NCI-H1694 (cell line): Measurements from ENCODE around the gene FRMD3.

Source experiments
- DNase-seq: peaks from one replicate; lab custom pipeline; 2025; lab: John Stamatoyannopoulos, UW

Gene FRMD3

DNA sequence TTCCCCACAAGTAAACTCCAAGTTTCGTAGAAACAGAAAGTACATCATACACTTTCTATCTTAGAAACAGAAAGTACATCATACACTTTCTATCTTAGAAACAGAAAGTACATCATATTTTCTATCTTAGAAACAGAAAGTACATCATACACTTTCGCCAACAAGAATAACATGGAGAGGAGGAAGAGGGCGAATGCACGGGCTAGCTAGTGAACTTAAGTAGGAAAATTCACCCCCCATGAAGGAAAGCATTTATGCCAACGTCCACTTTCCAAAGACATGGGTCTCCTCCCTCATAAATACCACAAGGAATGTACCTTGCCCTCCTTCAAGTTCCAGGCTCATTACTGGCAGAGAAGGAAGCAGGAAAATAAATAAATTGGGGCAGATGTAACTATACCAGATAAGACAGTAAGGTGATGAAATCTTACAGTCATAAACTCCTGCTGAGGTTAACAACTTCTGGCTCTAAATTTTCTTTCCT, 64.7 kb downstream of the FRMD3 start:
- no peak for DNase-seq

DNA sequence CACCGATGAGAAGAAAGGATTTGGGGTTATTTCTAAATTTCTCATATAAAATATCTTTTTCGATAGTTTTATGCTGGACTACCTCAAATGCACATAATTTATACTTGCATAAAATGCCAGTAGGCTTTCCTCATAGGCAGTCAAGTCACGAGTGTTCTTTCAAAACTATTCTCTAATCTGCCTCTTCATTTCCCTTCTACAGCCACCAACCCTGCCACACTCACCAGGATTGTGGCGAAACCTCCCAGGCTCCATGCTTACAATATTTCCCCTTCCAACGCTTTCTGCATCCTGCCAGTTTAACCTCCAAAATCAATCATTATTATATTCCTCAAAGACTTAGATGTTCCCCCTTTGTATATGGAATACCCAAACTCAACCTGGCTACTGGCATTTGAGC, 65.4 kb downstream of the FRMD3 start:
- no peak for DNase-seq

DNA sequence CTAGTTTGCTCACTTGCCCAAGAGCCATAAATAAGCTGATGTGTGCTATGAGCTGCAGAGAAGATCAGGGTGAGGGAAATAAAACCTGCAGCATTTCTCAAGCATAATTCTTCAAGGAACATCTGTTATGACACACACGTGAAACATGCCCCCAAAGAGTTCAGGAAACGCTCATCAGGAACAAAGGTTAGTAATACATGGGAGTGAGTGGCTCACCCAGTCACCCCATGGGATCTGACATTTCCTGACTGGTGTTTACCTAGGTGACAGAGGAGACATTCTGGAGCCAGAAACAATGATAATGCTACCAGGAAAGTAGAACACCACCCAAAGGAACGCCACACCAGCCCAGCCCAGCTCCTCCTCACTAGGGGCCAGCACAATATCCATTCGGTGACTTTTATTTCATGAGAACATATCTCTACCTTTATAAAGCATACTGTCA, 66.0 kb downstream of the FRMD3 start:
- DNase-seq = no peak

DNA sequence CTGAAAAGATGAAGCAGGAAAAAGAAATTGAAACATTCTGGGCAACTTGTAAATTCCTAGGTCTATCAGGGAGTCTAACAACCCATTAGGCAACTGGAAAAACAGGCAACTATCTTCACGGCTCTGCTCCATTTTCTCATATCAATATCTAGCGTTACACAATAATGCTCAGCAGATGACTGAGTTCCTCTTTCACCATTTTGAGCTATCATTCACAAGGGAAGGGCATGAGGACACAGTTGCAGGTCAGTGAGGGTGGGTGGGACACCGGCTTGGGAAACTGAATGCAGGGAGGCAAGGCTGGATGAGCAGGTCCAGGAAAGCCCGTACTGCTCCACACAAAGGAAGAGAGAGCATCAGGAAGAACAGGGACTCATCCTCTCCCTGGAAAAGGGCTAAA, 67.0 kb downstream of the FRMD3 start:
- DNase-seq = no peak

DNA sequence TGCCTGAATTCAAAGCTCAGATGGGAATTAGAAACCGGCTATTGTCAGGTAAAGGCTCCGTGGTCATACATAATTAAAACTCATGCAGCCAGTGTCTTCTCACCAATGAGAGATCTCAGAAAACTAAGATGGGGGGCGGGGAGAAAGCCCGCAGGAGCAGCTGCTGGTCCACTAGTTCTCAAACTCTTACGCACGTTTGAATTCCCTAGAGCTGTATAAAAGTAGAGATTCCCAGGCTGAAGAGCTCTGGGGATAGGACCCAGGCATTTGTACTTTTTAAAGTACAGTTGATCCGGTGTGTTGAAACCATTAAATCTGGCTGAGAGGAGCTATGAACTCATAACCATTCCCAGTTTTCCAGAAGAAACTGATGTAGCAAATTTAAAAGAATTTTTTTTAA, 68.5 kb downstream of the FRMD3 start:
- no peak for DNase-seq

DNA sequence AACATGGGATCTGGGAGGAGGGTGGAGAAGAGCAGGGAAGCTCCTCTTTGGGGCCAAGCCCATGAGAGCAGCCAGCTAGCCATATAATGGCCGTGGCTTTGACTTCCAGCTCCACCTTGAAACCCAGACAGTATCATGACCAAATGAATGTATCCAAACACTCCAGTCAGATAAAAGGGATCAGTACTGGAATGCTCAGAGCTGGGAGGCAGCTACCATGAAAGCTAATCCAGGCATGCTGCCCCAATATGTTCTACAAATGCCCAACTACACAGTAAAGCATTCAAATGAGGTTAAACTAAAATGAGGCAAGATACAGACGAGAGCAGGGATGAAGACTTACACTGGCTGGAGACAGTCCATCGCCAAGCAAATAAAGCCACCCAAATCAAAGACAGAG, 69.4 kb downstream of the FRMD3 start:
- no peak for DNase-seq

DNA sequence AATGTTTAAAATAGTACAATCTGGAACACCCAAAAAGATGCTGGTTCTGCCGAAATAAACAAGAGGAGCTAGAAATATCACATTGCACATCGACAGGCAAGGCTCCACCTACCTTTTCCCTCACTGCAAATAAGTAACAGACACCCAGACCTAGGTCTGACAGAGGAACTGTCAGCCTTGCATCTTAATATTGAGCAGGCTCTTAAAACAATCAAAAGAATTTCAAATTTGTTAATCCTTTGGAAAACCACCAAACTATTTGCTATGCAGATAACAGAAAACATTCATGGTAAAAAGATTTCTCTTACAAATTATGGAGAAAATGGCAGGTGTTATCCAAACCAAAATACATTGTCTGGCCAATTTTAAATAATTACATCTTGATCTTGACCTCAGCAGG, 71.3 kb downstream of the FRMD3 start:
- DNase-seq = no peak

DNA sequence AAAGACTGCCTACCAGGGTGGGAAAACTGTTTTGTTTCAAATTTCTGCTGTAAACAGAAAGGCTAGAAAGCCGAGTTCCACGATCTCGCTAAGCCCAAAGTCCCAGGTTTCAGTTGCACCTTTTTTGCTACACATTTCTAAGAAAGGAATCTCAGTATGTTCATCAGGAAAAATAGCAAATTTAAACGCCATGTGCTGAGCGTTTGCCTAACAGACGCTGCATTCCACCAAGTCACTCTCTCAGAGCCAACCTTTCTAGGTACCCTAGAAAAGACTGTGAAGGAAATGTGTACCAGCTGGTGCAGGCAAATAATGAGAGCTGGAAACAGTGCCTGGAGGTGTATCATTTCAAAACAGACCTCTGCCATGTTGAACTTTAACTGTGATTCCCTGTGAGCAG, 71.8 kb downstream of the FRMD3 start:
- DNase-seq = no peak

DNA sequence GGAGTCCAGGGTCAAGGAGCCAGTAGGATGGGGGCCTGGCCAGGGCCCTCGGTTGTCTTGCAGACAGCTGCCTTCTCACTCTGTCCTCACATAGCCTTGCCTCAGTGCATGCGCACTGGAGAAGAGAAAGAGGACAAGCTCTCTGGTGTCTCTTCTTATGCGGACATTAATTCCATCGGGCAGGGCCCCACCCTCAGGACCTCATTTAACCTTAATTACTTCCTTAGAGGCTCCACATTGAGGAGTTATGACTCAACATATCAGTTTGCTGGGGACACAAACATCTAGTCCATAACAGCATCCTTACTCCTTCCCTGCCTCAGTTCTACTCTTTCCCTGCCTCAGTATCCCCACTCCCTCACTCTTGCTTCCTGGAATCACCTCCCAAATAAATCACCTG, 78.4 kb downstream of the FRMD3 start:
- no peak for DNase-seq

DNA sequence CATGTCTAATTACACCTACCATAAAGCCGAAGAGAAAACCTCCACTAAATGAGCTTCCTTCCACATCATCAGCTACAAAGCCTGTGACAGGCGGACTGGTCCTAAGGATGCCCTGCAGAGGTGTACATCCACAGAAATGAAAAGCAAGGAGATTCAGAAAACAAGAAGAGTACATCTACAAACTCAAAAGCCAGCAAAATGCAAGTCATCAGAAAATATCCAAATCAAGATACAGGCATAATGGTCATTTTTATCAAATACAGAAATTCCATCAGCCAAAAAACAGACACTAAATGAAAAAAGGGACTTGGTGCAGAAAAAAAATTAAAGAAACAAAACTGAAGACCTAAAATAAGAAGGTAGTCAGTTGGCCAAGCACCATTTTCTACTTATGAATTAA, 79.7 kb downstream of the FRMD3 start:
- no peak for DNase-seq

DNA sequence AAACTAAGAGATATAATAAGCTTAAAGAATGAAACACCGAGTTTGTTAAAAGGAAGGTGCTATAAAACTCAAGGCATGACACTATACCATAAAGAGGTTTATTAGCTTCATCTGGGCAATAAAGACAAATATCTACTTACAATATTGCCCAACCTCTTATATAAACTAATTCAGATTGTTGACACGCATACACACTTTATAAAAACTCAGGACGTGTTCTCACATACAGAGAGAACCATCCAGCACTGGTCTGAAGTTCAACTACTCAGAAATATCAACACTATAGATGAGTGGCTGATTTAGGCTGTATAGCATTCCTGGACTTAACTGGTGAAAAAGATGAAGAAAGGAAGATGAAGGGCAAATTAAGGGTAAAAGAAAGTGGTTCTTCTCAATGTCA, 81.2 kb downstream of the FRMD3 start:
- no peak for DNase-seq

DNA sequence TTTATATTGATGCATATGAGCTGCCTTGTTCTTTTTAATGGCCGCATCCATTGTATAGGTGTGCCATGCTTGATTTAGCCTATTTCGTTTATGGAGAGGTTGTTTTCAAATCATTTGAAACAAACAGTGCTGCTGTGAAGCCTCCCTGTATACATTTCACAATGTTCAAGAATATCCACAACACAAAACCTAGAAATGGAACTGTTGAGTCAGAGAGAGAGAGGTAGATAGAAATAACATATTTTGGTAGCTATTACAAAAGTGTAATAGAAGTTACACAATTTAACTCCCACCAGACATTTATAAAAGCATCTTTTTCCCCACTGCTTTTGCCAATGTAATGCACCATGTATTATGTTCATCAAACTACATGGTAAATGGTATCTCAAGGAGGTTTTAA, 82.0 kb downstream of the FRMD3 start:
- no peak for DNase-seq

DNA sequence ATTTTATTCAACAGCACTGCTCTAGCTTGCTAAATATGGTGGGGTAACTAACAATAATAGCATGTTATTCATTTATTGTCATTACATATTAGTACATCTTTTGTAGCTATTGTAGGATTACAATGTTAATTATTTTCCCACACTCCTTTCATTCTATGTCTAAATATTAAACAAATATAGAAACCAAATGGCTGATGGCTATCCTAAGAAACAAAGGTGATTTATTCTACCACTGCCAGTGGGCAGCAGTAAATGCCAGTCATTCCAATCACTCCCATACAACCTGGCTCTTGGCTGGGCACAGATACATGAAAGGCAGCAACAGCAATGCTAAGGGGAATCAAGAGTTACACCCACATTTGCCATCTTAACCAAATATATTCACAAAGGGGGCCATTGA, 84.1 kb downstream of the FRMD3 start:
- DNase-seq = no peak

DNA sequence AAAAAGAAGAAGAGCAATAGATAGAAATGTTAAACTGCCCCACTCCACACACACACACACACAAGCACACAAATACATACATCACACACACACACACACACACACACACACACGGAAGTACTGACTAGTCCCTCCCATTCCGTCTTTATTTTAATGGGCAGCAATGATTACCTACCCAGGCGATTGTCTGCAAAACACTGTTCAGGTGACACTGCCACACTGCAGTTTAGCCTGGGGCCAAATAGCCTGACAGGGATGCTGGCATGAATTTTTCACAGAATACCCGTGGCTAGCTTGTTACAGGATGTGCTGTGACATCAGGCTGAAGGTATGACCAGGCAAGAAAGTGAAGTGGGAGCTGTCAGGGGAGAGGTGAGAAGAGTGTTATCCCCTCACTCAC, 86.9 kb downstream of the FRMD3 start:
- no peak for DNase-seq

DNA sequence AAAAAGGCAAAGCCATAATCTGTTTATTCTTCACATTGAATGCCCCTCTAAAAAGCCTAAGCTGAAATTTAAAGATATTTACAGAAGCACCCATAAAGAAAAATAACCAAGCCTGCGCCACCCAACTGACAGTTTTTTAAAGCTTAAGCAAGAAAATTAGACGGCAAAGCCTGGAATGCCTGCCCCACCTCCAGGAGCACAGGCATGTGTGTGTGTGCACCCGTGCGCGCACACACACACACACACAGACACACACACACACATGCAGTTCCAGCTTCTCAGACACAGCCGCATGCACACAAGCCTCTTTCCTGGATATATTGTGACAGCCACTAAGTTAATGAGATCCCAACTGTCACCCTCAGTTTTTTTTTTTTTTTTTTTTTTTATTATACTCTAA, 88.2 kb downstream of the FRMD3 start:
- DNase-seq = no peak

DNA sequence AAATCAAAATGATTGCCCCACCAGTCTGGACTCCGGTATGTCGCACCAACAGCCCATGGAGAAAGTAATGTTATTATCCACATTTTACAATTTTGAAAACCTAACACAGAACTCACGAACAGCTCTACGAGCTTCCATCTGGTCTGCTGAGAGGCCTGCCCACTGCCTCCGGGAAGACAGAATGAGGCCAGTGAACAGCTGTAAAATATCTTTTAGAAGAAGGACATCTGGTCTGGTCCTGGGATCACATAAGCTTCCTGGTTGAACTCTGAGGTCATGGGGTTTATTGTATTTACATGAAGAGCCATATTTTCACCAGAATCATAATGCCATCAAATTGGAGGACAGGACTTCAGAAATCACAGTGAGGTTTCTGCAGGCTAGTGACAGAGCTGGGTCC, 89.0 kb downstream of the FRMD3 start:
- no peak for DNase-seq

DNA sequence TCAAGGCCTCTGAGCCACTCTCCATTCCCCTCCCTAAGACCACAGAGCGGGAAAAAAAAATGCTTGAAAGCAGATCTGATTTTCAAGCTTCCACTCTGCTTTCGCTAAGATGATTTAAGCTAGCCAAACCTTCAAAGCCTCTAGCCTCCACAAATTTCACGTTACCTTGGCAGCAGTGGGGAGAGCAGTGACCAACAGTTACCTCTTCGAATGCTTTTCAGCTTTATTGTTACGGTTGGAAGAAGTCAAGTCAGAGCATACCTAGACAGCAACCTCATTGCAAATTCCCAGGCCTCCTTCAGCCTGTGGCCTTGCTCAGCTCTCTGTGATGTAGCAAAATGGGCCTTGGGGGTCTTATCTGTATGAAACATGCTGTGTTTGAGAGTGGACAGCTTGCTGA, 89.6 kb downstream of the FRMD3 start:
- DNase-seq = no peak

DNA sequence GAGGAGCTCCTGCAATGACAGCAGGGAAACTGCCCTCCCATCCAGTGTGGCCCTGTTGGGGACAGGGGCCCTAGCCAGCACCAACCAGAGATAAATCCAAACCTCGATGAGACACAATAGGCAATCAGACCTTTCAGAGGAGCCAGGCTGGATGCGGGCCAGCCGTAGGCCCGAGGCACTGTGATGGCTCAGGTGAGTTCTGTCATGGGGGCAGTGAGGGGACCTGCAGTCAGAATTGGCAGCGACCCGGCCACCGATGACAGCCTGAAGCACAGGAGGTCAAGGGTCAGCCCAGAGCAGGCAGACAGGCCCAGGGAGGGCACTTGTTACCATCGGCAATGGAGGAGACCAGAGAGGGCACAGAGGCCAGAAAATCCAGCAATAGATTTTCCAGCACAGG, 90.8 kb downstream of the FRMD3 start:
- no peak for DNase-seq

DNA sequence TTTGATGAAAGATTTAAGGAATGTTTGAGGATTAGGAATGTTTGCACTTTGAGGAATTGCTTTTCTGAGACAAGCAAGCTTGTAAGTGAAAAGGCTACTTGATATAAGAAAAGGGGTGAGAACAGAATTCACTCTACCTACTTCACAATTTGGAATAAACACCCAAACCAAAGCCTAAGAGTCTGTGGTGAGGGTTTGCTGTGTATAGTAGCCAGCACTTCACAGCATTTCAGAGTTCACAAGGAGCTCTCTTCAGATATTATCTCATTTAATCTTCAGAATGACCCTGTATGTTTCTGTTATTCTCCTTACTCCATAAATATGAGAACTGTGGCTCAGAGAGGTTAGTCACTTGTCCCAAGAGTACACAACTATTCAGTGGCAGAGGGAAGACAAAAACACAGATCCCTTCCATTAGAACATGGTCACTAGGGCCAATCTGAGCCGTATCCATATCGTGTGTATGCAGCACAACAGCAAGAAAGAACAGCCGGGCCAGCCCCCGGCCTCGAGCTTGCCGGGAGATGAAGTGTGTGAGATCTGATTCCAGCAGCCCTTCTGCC, 92.4 kb downstream of the FRMD3 start:
- no peak for DNase-seq

DNA sequence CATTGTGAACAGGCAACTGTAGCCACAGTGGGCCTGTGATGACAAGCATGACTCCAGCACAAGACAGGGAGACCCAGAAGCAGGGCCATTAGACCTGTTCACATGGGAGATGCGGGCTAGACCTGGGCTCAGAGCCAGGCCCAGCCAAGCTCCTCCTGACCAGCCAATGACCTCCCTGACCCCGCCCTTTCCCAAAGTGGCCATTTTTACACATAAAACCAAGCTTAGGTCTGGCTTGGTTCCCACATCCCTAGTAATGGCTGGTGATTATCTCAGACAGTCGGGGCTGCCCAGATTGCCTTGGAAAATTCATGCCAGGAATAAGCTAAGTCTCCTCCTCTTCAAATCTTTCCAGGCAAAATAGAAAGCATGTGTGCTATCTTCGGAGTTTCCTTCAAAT, 94.1 kb downstream of the FRMD3 start:
- DNase-seq = no peak

DNA sequence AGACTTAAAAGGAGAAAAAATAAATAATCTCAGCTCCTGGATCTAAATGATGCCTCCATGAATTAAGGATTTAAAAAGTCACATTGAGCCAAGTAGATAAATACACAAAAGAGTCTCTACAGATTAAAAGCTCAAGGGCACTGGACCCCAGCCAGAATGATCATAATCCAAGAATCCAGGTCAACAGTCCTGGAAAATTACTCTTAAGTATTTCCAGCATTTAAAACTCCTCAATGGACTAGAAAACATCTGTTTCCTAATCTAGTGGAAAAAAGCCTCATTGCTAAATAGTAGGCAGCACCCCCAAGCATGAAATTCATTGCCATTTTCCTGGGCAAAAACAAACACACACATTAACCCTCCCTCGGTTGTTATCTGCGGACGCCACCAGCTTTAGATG, 96.8 kb downstream of the FRMD3 start:
- no peak for DNase-seq

DNA sequence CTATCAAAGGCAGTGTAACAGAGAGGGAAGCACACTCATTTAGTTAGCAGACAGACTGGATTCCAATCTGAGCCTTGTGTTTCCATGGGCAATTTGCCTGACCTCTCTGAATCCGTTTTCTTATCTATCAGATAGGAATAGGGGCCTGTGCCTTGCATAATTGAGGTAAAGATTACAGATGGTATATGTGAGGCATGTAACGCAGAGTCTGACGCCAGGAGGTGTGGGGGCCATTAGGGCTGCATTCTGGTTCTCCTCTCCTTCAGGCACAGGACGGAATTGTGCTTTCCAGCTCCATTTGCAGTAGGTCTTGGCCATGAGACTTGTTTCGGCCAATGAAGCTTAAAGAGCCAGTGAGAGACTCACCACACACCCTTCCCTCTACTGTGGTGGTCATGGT, 97.6 kb downstream of the FRMD3 start:
- no peak for DNase-seq

DNA sequence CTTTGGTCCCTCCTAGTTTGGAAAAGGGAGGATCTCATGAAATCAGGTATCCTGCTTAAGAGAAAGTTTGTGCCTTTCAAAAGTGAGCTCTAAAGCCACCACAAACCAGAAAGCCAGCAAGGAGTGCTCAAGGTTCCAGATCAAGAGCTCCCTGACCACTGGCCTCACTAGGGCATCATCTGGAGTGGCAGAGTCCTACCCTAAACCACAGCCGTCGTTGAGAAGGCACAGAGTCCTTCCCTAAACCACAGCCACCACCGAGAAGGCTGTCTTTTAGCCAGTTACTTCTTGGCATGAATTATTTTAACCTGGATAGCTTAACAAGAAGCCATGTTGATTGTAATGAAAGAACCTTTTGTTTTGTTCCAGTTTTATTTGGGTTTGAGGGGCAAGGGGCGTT, 102.9 kb downstream of the FRMD3 start:
- no peak for DNase-seq

DNA sequence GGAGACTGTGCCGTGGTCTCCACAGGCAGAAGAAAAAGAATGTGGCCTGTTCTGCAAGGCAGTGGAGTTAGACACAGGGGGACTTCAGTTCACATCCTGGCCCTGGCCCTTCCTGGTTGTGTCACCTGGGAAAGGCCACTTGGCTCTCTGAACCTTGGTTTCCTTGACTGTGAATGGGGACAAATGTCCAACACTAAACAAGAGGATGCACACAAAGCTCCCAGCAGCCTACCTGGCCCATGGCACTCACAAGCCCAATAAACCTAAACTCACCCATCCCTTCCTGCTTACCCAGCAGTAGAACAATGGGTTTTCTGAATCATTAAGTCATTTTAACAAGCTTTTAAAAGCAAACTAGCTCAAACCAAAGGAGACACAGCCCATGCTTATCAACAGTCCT, 103.9 kb downstream of the FRMD3 start:
- no peak for DNase-seq

DNA sequence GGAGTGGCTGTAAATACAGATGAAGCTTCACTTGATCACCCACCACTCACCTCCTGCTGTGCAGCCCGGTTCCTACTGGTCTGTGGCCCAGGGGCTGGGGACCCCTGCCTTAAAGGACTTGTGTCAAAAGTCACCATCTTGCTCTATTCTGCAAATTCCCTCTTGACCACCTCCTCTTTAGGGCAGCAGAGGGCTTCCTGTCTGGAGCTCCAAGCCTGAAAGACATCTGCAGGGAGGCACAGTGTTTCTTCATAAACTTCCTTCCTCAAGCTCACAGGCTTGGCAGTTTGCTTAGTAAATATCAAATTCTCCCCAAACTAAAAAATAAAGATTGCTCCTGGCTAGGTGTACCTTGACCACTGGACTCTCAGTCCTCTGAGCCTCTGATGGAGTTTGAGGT, 104.4 kb downstream of the FRMD3 start:
- DNase-seq = no peak
